ENCODE results near the gene MTMR4. TPM values are rescaled to one million over a fixed set of nuclear protein-coding genes. Genes with fewer than 3 reads are reported as not detected.

The MTMR4 gene
- total and polyA plus RNA-seq, 2 experiments from 2014 or later: 29.9 to 30.4 TPM

DNA sequence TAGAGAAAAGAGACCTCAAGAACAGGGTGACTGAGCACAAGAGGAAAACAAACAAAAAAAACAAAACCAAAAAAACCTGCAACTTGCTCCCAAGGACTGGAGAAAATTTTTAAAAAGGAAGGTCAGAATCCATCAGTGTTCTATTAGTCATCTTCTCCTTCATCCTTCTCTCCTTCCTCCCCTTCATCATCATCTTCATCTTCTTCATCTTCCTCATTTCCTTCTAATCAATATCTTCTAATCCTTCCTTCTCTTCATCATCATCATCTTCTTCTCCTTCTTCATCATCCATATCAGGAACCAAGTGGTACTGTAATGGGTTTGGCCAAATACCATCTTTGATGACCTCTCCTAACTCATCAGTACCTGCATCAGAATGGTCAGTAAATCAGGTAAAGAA, 38.5 kb downstream of the MTMR4 start:
- H3K27me3 ChIP-seq: peaks cover 4% of the 10 kb centered on the region
- H3K4me1 ChIP-seq (ENCODE audit: low read depth): no peaks in the 10 kb centered on the region
- no peak overlapping the region for H3K4me3 ChIP-seq
- H3K9me3 ChIP-seq (ENCODE audit: low read depth): no peaks in the 10 kb centered on the region
- no peak for DNase-seq (ENCODE audit: low read depth in 1 of 2, low spot score in 1 of 2)
- no peaks in the 10 kb centered on the region for H3K36me3 ChIP-seq
- no peak overlapping the region for H3K27ac ChIP-seq
- TF ChIP-seq, protein P1, sequence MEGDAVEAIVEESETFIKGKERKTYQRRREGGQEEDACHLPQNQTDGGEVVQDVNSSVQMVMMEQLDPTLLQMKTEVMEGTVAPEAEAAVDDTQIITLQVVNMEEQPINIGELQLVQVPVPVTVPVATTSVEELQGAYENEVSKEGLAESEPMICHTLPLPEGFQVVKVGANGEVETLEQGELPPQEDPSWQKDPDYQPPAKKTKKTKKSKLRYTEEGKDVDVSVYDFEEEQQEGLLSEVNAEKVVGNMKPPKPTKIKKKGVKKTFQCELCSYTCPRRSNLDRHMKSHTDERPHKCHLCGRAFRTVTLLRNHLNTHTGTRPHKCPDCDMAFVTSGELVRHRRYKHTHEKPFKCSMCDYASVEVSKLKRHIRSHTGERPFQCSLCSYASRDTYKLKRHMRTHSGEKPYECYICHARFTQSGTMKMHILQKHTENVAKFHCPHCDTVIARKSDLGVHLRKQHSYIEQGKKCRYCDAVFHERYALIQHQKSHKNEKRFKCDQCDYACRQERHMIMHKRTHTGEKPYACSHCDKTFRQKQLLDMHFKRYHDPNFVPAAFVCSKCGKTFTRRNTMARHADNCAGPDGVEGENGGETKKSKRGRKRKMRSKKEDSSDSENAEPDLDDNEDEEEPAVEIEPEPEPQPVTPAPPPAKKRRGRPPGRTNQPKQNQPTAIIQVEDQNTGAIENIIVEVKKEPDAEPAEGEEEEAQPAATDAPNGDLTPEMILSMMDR (IDR thresholded peaks at IDR 0.05; ENCODE audit: low read depth, low read length): no peak

DNA sequence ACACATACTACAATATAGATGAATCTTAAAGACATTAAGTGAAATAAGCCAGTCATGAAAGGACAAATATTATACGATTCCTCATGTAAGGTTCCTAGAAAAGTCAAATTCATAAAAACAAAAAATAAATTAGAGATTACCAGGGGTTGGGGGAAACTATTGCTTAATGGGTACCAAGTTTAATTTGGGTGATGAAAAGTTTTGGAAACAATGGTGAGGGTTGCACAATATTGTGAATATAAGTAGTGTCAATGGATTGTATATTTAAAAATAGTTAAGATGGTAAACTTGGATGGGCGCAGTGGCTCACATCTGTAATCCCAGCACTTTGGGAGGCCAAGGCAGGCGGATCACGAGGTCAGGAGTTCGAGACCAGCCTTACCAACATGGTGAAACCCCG, 44.1 kb downstream of the MTMR4 start:
- Histone ChIP-seq H3K27me3 (peaks cover 39% of the 10 kb centered on the region), H3K27ac (no peak overlapping the region), H3K36me3 (no peaks in the 10 kb centered on the region), H3K4me1 (ENCODE audit: low read depth) (no peaks in the 10 kb centered on the region), H3K4me3 (no peak overlapping the region), H3K9me3 (ENCODE audit: low read depth) (no peaks in the 10 kb centered on the region)
- TF ChIP-seq, protein P1 (IDR thresholded peaks at IDR 0.05; ENCODE audit: low read depth, low read length): no peak
- DNase-seq (ENCODE audit: low read depth in 1 of 2, low spot score in 1 of 2): no peak

DNA sequence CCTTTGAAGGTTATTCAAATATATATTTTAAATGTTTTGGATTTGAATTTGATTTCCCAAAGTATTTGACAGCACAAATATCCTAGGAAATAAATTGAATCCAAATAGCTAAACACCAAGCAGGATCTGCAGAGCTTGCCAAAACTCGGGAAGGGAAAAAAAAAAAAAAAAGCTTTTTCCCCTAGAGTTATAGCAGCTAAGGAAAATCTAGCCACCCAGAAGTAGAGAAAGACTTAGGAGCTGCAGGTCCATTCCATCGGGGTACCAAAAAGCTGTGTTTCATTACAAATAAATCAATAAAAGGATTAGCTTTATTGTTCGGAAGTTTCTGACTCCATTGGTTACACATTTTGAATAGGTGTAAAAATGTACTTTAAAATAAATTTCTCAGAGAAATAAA, 45.5 kb downstream of the MTMR4 start:
- H3K4me3 ChIP-seq: no peak overlapping the region
- no peaks in the 10 kb centered on the region for H3K4me1 ChIP-seq (ENCODE audit: low read depth)
- H3K27ac ChIP-seq: no peak overlapping the region
- H3K9me3 ChIP-seq (ENCODE audit: low read depth): no peaks in the 10 kb centered on the region
- DNase-seq (ENCODE audit: low read depth in 1 of 2, low spot score in 1 of 2): no peak
- H3K27me3 ChIP-seq: peaks cover 41% of the 10 kb centered on the region
- no peaks in the 10 kb centered on the region for H3K36me3 ChIP-seq
- TF ChIP-seq, protein P1 (IDR thresholded peaks at IDR 0.05; ENCODE audit: low read depth, low read length): no peak

DNA sequence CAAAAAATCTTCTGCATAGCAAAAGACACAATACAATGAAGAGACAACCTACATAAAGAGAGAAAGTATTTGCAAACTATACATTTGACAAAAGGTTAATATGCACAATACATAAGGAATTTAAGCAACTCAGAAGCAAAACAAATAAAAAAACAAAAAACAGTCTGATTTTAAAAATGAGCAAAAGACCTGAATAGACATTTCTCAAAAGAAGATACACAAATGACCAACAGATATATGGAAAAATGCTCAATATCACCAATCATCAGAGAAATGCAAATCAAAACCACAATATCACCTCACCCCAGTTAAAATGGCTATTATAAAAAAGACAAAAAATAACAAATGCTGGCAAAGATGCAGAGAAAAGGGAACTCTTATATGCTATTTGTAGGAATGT, 58.9 kb downstream of the MTMR4 start:
- Histone ChIP-seq H3K9me3 (ENCODE audit: low read depth) (no peaks in the 10 kb centered on the region), H3K27me3 (no peaks in the 10 kb centered on the region), H3K4me3 (no peak overlapping the region), H3K27ac (no peak overlapping the region), H3K36me3 (no peaks in the 10 kb centered on the region), H3K4me1 (ENCODE audit: low read depth) (no peaks in the 10 kb centered on the region)
- no peak for DNase-seq (ENCODE audit: low read depth in 1 of 2, low spot score in 1 of 2)
- TF ChIP-seq, protein P1 (IDR thresholded peaks at IDR 0.05; ENCODE audit: low read depth, low read length): no peak

DNA sequence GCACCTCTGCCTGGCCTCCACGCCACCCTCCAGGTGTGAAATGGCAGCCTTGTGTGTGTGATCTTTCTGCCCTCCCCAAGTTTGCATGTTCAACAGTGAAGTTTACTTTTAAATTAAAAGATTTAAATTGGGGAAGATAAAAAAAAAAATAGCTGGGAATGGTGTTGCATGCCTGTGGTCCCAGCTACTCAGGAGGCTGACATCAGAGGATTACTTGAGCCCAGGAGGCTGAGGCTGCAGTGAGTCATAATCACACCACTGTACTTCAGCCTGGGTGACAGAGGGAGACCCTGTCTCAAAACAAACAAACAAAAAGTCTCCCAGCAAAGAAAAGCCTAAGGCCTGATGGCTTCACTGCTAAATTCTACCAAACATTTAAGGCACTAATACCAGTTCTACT, 61.7 kb downstream of the MTMR4 start:
- TF ChIP-seq, protein P1 (IDR thresholded peaks at IDR 0.05; ENCODE audit: low read depth, low read length): no peak
- no peaks in the 10 kb centered on the region for H3K4me1 ChIP-seq (ENCODE audit: low read depth)
- DNase-seq (ENCODE audit: low read depth in 1 of 2, low spot score in 1 of 2): peak in 1 of 2 donors; percentile 6
- no peak overlapping the region for H3K27ac ChIP-seq
- H3K4me3 ChIP-seq: no peak overlapping the region
- no peaks in the 10 kb centered on the region for H3K27me3 ChIP-seq
- H3K9me3 ChIP-seq (ENCODE audit: low read depth): no peaks in the 10 kb centered on the region
- H3K36me3 ChIP-seq: no peaks in the 10 kb centered on the region
